K562 (cell line): Measurements from ENCODE around the gene ISG20L2. TPM values are rescaled to one million over a fixed set of nuclear protein-coding genes. Genes with fewer than 3 reads are reported as not detected.
A peak's percentile ranks its signal among the peaks of the same experiment; 100 is the strongest.

Source experiments
- ATAC-seq: fragments of 200-7000 bp; cut with Tn5 transposase; 3 replicates; pipeline ENCODE4 v1.9.1; 2020; ENCODE audit warnings: moderate library complexity
- BruUV-seq: library from RNA; stranded (reverse); fragments of 400-500 nt; replicated peaks from 2 replicates; lab custom pipeline; 2021; lab: Mats Ljungman, UMichigan
- CTCF ChIA-PET: fragments of 300-600 bp; formaldehyde crosslinking; extraction: SDS; loops from one replicate; lab custom pipeline; 2021; ENCODE audit warnings: low intra/inter-chr PET ratio; lab: Yijun Ruan, JAX
- POLR2A ChIA-PET: fragments of 300-600, 350-650 bp; sonication (Branson Sonifier 250); formaldehyde crosslinking; extraction: SDS; loops from one replicate; lab custom pipeline; 2021; ENCODE audit warnings: antibody characterized with exemption, inconsistent platforms; lab: Yijun Ruan, JAX
- DNase-seq, 4 experiments: peaks; one replicate each; pipeline versions ENCODE4 v3.0.0 to v3.0.0-alpha.2; 2011 to 2018; ENCODE audit warnings: low spot score in 3 of 4, mixed read lengths in 3 of 4; ENCODE audit errors: extremely low read depth in 1 of 4
- FAIRE-seq: peaks from 2 replicates; lab custom pipeline; 2011; peaks lifted over from hg19 to GRCh38; lab: Jason Lieb, UNC
- H2AFZ ChIP-seq: 2 replicates; pipeline ENCODE4 v1.6.0; 2011; ENCODE audit warnings: low read depth, low read length, control low read depth, inconsistent platforms
- H3K27ac ChIP-seq: fragments of 200-600 bp; 3 replicates; pipeline ENCODE4 v1.8.0; 2011; ENCODE audit warnings: low read depth, mild to moderate bottlenecking, control low read depth, inconsistent platforms, low read length, moderate library complexity, mixed read lengths; ENCODE audit errors: extremely low read depth
- H3K27me3 ChIP-seq, 2 experiments: fragments of 300-600 bp in 1 of 2; 2 replicates in 1 of 2; 3 replicates in 1 of 2; pipeline versions ENCODE4 v1.6.0 to v1.8.0; 2011; ENCODE audit warnings: inconsistent platforms in 2 of 2, low read length in 2 of 2, mild to moderate bottlenecking in 1 of 2, mixed read lengths in 1 of 2, moderate library complexity in 1 of 2; ENCODE audit not compliant: control insufficient read depth in 2 of 2, insufficient read depth in 2 of 2
- H3K36me3 ChIP-seq: fragments of 300-600 bp; 3 replicates; pipeline ENCODE4 v1.8.0; 2011; ENCODE audit warnings: mild to moderate bottlenecking, low read length, inconsistent platforms; ENCODE audit not compliant: control insufficient read depth, insufficient read depth
- H3K4me1 ChIP-seq, 2 experiments: fragments of 200-600 bp in 1 of 2; replicated peaks in 1 of 2; 2 replicates in 1 of 2; 3 replicates in 1 of 2; pipeline versions ENCODE4 v1.5.1 to v1.8.0; 2011; ENCODE audit warnings: inconsistent platforms in 2 of 2, low read length in 2 of 2, mild to moderate bottlenecking in 1 of 2, mixed read lengths in 1 of 2, moderate library complexity in 1 of 2; ENCODE audit not compliant: control insufficient read depth in 2 of 2, insufficient read depth in 2 of 2
- H3K4me2 ChIP-seq: 2 replicates; pipeline ENCODE4 v1.6.1; 2011; ENCODE audit warnings: low read length, control low read depth, inconsistent platforms, mixed read lengths; ENCODE audit not compliant: insufficient read depth
- H3K4me3 ChIP-seq: fragments of 200-600 bp; sonication (generic), shearing (Covaris generic); 2 replicates; pipeline ENCODE4 v1.5.1; 2016; ENCODE audit warnings: control low read depth, inconsistent platforms
- H3K79me2 ChIP-seq: fragments of 200-600 bp; 3 replicates; pipeline ENCODE4 v1.8.0; 2011; ENCODE audit warnings: low read length, inconsistent platforms; ENCODE audit not compliant: control insufficient read depth, insufficient read depth
- H3K9ac ChIP-seq, 2 experiments: 2 replicates each; pipeline versions ENCODE4 v1.6.0 to v1.6.1; 2011; ENCODE audit warnings: low read depth in 2 of 2, low read length in 2 of 2, control low read depth in 1 of 2, inconsistent platforms in 1 of 2, mild to moderate bottlenecking in 1 of 2, mixed read lengths in 1 of 2; ENCODE audit not compliant: insufficient read depth in 1 of 2
- H3K9me1 ChIP-seq: one replicate; pipeline ENCODE4 v1.6.0; 2011; ENCODE audit warnings: inconsistent platforms, mild to moderate bottlenecking, low read length, moderate library complexity; ENCODE audit not compliant: control insufficient read depth, insufficient read depth
- H3K9me3 ChIP-seq: replicated peaks from 2 replicates; pipeline ENCODE4 v1.5.1; 2011; ENCODE audit warnings: low read depth, low read length, inconsistent platforms; ENCODE audit not compliant: control insufficient read depth, insufficient read depth
- H4K20me1 ChIP-seq: replicated peaks from 2 replicates; pipeline ENCODE4 v1.6.1; 2011; ENCODE audit warnings: low read length, inconsistent platforms, mixed read lengths; ENCODE audit not compliant: control insufficient read depth, insufficient read depth
- ARNT ChIP-seq, 2 experiments: fragments of 450-650 bp; IDR thresholded peaks; 2 replicates each; pipeline ENCODE4 v1.6.1; 2016; ENCODE audit warnings: mild to moderate bottlenecking in 1 of 2
- BACH1 ChIP-seq: fragments of 200-800 bp; sonication (Bioruptor generic); IDR thresholded peaks from 2 replicates; pipeline ENCODE4 v1.6.1; 2016; ENCODE audit warnings: missing genetic modification characterization, missing compliant biosample characterization
- CBX1 ChIP-seq: sonication (generic); IDR thresholded peaks from 2 replicates; pipeline ENCODE4 v1.6.1; 2016; ENCODE audit warnings: antibody characterized with exemption, low read depth, mild to moderate bottlenecking
- CBX2 ChIP-seq: fragments of 200-600 bp; sonication (generic); IDR thresholded peaks from one replicate; pipeline ENCODE4 v1.6.1; 2012; ENCODE audit warnings: mild to moderate bottlenecking, low read length, inconsistent platforms; ENCODE audit not compliant: insufficient read depth, poor library complexity, severe bottlenecking
- EP400 ChIP-seq: fragments of 450-650 bp; IDR thresholded peaks from 2 replicates; pipeline ENCODE4 v1.6.1; 2017; ENCODE audit warnings: antibody characterized with exemption, mild to moderate bottlenecking, moderate library complexity
- FOXM1 ChIP-seq, 2 experiments: fragments of 450-650 bp in 1 of 2; sonication (generic) in 1 of 2; formaldehyde crosslinking in 1 of 2; IDR thresholded peaks; 2 replicates each; pipeline versions ENCODE4 v1.6.1 to v1.9.0; 2017 to 2022; ENCODE audit warnings: low read depth in 2 of 2, mild to moderate bottlenecking in 2 of 2, missing genetic modification reagents in 1 of 2, moderate library complexity in 1 of 2
- MTF1 ChIP-seq: fragments of 250-450 bp; sonication (Bioruptor Pico); IDR thresholded peaks from 2 replicates; pipeline ENCODE4 v1.9.0; 2021; ENCODE audit warnings: moderate library complexity, mild to moderate bottlenecking, inconsistent platforms, borderline replicate concordance
- PHF21A ChIP-seq: fragments of 450-650 bp; IDR thresholded peaks from 2 replicates; pipeline ENCODE4 v1.6.1; 2017; ENCODE audit warnings: low read depth, borderline replicate concordance
- POLR2B ChIP-seq: fragments of 450-650 bp; IDR thresholded peaks from 2 replicates; pipeline ENCODE4 v1.6.1; 2018; ENCODE audit warnings: low read depth; ENCODE audit not compliant: partially characterized antibody
- SPI1 ChIP-seq: IDR thresholded peaks from 2 replicates; pipeline ENCODE4 v1.6.1; 2011; ENCODE audit warnings: low read depth, low read length, control low read depth, borderline replicate concordance
- TAL1 ChIP-seq: fragments of 450-650 bp; IDR thresholded peaks from 2 replicates; pipeline ENCODE4 v1.6.1; 2016; ENCODE audit warnings: mild to moderate bottlenecking
- TRIM24 ChIP-seq, 2 experiments: fragments of 450-650 bp; IDR thresholded peaks; 2 replicates each; pipeline ENCODE4 v1.6.1; 2016
- XRCC5 ChIP-seq: fragments of 200-400 bp; formaldehyde crosslinking; IDR thresholded peaks from 2 replicates; pipeline ENCODE4 v1.6.1; 2017; ENCODE audit warnings: low read depth, mild to moderate bottlenecking, low read length
- ZNF146 ChIP-seq: IDR thresholded peaks from one replicate; pipeline ENCODE4 v1.6.1; 2018; ENCODE audit warnings: missing compliant biosample characterization; ENCODE audit not compliant: unreplicated experiment
- WGBS: fragments of 100-300 bp; shearing (Covaris generic); methylation state at CpG from one replicate; pipeline ENCODE4 v1.1.6; 2016; ENCODE audit warnings: low coverage, mixed read lengths; ENCODE audit not compliant: insufficient coverage; ENCODE audit errors: missing lambda C conversion rate; 5-methylcytosine and 5-hydroxymethylcytosine counted together
- in situ Hi-C: fragments of 300-500 bp; cut with MboI; formaldehyde crosslinking; loops from 4 replicates; pipeline ENCODE4 v1.15.0; 2018; ENCODE audit warnings: inconsistent platforms, mixed read lengths
- intact Hi-C: fragments of 100-400 bp; cut with micrococcal nuclease; formaldehyde crosslinking; loops from 2 replicates; pipeline ENCODE4 v1.14.2; 2022
- polyA plus RNA-seq, 8 experiments: library from polyadenylated mRNA; depleted of rRNA in 4 of 8; stranded (reverse) in 5 of 8; unstranded in 3 of 8; fragments of >200 nt; fragmentation: Nextera tagmentation in 2 of 8; fragmentation: Illumina TruSeq in 1 of 8; extraction: Ambion mirVana in 2 of 8; extraction: Trizol in 1 of 8; gene quantifications; 2 replicates each; pipeline versions ENCODE4 v1.2.1 to v1.2.3, GENCODE V29; 2011 to 2014; ENCODE audit warnings: inconsistent platforms in 1 of 8, missing spikeins in 1 of 8
- total RNA-seq, 7 experiments: library from RNA; depleted of rRNA in 6 of 7; stranded (reverse); fragments of >200 nt in 6 of 7; fragmentation: Illumina TruSeq in 2 of 7; extraction: Trizol in 2 of 7; gene quantifications; 2 replicates each; pipeline versions ENCODE4 v1.2.1 to v1.2.3, GENCODE V29; 2011 to 2021; ENCODE audit warnings: low replicate concordance in 1 of 7
- TF ChIP-seq, protein P1 (sequence below): fragments of 250-450 bp; sonication (Bioruptor Pico); IDR thresholded peaks from 2 replicates; pipeline ENCODE4 v1.4.0; 2020; ENCODE audit warnings: mild to moderate bottlenecking, moderate library complexity, borderline replicate concordance
- TF ChIP-seq, protein P2 (sequence below): fragments of 450-650 bp; IDR thresholded peaks from 2 replicates; pipeline ENCODE4 v1.6.1; 2016; ENCODE audit warnings: borderline replicate concordance
- TF ChIP-seq, protein P3 (sequence below): sonication (generic); formaldehyde crosslinking; IDR thresholded peaks from 2 replicates; pipeline ENCODE4 v1.8.0; 2022; ENCODE audit warnings: mild to moderate bottlenecking, missing genetic modification reagents, borderline replicate concordance

Gene ISG20L2
- total and polyA plus RNA-seq, 9 of the 15 experiments (the other 6 are each of a cell fraction or from before 2014, with no cell fraction given) = 21.3 to 130 (median 50.3) TPM

DNA sequence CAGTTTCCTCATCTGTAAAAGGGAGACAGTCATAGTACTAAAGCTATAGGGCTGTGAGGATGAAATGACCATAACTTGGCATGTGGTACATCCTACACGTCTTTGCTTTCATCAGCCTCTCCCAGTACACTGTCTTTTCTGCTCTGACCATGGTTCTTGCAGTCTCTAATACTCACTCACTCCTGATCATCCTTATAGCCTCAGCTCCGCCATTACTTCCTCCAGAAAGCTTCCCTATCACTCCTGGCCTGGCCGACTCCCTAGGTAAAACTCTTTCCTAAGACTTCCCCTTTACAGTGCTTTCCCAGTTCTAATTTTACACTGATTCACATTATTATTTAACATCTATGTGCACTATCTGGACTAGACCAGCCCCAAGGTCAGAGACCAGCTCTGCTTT is 17.3 kb upstream of the ISG20L2 start:
- H3K79me2 ChIP-seq = peaks cover 70% of the 10 kb centered on the region
- ChIA-PET POLR2A (interaction anchor here (0.7 kb wide), 1 partner anchor 17 kb away, joined by 3 read pairs; no protein-coding TSS in a partner anchor), CTCF (no interaction called here)
- no peaks in the 10 kb centered on the region for H3K27me3 ChIP-seq
- peak overlapping the region; percentile 97 for H3K27ac ChIP-seq
- H3K36me3 ChIP-seq = peaks cover 78% of the 10 kb centered on the region
- H4K20me1 ChIP-seq = peaks cover 26% of the 10 kb centered on the region
- H3K9me3 ChIP-seq = no peaks in the 10 kb centered on the region
- no peaks in the 10 kb centered on the region for H3K9me1 ChIP-seq
- H3K4me3 ChIP-seq = peak overlapping the region; percentile 48; the same call in 1 of the 2 replicates
- H3K9ac ChIP-seq = peak overlapping the region; percentile 59 to 91; a peak in 3 of 4 replicates
- in situ Hi-C loops = loop anchor here (25.0 kb wide), 1 partner anchor 1434 kb away; the partner anchor contains the start of genes FDPS, PKLR and RUSC1
- no peak overlapping the region for H2AFZ ChIP-seq
- H3K4me2 ChIP-seq = peak overlapping the region; percentile 83; the same call in 1 of the 2 replicates
- intact Hi-C loops = no loop called here
- FAIRE-seq (no peak), DNase-seq (no peak), ATAC-seq (no peak)
- 77% methylated on average over 3 of the region's 3 CpGs for WGBS
- no TSS peak for BruUV-seq
- peaks cover 46 to 50% of the 10 kb centered on the region in 2 experiments for H3K4me1 ChIP-seq
- TF ChIP-seq EP400 (no peak), BACH1 (tag) (no peak), ARNT (IDR thresholded peaks at IDR 0.05) (no peak), ZNF146 (CRISPR knock-in tag) (no peak), CBX2 (no peak), TAL1 (no peak), FOXM1 (IDR thresholded peaks at IDR 0.05; ENCODE audit: low read depth) (no peak), FOXM1 (CRISPR knock-in tag; IDR thresholded peaks at IDR 0.05; ENCODE audit: low read depth) (no peak), CBX1 (no peak), POLR2B (no peak), XRCC5 (no peak), TRIM24 (IDR thresholded peaks at IDR 0.05) (no peak), PHF21A (no peak), MTF1 (CRISPR knock-in tag) (no peak), SPI1 (no peak)
- TF ChIP-seq, protein P1, sequence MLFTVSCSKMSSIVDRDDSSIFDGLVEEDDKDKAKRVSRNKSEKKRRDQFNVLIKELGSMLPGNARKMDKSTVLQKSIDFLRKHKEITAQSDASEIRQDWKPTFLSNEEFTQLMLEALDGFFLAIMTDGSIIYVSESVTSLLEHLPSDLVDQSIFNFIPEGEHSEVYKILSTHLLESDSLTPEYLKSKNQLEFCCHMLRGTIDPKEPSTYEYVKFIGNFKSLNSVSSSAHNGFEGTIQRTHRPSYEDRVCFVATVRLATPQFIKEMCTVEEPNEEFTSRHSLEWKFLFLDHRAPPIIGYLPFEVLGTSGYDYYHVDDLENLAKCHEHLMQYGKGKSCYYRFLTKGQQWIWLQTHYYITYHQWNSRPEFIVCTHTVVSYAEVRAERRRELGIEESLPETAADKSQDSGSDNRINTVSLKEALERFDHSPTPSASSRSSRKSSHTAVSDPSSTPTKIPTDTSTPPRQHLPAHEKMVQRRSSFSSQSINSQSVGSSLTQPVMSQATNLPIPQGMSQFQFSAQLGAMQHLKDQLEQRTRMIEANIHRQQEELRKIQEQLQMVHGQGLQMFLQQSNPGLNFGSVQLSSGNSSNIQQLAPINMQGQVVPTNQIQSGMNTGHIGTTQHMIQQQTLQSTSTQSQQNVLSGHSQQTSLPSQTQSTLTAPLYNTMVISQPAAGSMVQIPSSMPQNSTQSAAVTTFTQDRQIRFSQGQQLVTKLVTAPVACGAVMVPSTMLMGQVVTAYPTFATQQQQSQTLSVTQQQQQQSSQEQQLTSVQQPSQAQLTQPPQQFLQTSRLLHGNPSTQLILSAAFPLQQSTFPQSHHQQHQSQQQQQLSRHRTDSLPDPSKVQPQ (CRISPR knock-in tag) = no peak
- TF ChIP-seq, protein P2, sequence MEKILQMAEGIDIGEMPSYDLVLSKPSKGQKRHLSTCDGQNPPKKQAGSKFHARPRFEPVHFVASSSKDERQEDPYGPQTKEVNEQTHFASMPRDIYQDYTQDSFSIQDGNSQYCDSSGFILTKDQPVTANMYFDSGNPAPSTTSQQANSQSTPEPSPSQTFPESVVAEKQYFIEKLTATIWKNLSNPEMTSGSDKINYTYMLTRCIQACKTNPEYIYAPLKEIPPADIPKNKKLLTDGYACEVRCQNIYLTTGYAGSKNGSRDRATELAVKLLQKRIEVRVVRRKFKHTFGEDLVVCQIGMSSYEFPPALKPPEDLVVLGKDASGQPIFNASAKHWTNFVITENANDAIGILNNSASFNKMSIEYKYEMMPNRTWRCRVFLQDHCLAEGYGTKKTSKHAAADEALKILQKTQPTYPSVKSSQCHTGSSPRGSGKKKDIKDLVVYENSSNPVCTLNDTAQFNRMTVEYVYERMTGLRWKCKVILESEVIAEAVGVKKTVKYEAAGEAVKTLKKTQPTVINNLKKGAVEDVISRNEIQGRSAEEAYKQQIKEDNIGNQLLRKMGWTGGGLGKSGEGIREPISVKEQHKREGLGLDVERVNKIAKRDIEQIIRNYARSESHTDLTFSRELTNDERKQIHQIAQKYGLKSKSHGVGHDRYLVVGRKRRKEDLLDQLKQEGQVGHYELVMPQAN = no peak
- TF ChIP-seq, protein P3, sequence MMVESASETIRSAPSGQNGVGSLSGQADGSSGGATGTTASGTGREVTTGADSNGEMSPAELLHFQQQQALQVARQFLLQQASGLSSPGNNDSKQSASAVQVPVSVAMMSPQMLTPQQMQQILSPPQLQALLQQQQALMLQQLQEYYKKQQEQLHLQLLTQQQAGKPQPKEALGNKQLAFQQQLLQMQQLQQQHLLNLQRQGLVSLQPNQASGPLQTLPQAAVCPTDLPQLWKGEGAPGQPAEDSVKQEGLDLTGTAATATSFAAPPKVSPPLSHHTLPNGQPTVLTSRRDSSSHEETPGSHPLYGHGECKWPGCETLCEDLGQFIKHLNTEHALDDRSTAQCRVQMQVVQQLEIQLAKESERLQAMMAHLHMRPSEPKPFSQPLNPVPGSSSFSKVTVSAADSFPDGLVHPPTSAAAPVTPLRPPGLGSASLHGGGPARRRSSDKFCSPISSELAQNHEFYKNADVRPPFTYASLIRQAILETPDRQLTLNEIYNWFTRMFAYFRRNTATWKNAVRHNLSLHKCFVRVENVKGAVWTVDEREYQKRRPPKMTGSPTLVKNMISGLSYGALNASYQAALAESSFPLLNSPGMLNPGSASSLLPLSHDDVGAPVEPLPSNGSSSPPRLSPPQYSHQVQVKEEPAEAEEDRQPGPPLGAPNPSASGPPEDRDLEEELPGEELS = no peak
